IPS-20b (cell line): Measurements from ENCODE around the gene GCN1.
"Not testable (repeated sequence)": the region's sequence is repeated elsewhere in the genome, so short reads cannot be mapped to it uniquely, and the experiment has no call there.

ENCODE experiments used
- H3K27ac ChIP-seq: one replicate; pipeline ENCODE4 v1.5.1; 2013; ENCODE audit warnings: low read length
- H3K27me3 ChIP-seq: 2 replicates; pipeline ENCODE4 v1.6.1; 2013; ENCODE audit warnings: mild to moderate bottlenecking, low read length, inconsistent platforms; ENCODE audit not compliant: insufficient read depth
- H3K36me3 ChIP-seq: 2 replicates; pipeline ENCODE4 v1.6.1; 2013; ENCODE audit warnings: low read depth, mild to moderate bottlenecking, inconsistent platforms, low read length, moderate library complexity; ENCODE audit not compliant: insufficient read depth
- H3K4me1 ChIP-seq: 2 replicates; pipeline ENCODE4 v1.6.1; 2013; ENCODE audit warnings: mild to moderate bottlenecking, control low read depth, inconsistent platforms, low read length, moderate library complexity; ENCODE audit not compliant: insufficient read depth
- H3K4me3 ChIP-seq: 2 replicates; pipeline ENCODE4 v1.5.1; 2013; ENCODE audit warnings: mild to moderate bottlenecking, low read length, inconsistent platforms
- H3K9ac ChIP-seq: 2 replicates; pipeline ENCODE4 v1.6.1; 2013; ENCODE audit warnings: low read depth, mild to moderate bottlenecking, inconsistent platforms, low read length, moderate library complexity
- H3K9me3 ChIP-seq: 2 replicates; pipeline ENCODE4 v1.6.1; 2013; ENCODE audit warnings: mild to moderate bottlenecking, low read depth, low read length, inconsistent platforms; ENCODE audit not compliant: insufficient read depth

Gene GCN1

DNA sequence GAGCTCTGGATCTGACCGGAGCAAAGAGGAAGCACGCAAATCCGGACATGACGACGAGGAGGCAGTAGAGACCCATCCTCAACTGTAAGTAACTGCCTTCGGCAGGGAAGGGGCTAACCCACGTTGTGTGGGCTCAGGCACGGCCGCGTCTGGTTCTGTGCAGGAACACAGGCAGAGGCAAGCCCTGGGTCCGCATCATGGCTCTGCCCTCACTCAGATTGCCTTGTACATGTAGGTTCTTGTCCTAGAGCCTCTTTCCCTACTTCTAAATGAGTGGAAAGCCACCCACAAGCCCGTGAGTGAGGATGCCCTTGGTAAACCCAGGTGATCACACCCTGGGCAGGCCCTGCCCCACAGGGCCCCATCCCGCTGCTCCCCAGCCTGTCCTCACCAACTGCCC lies 15.3 kb upstream of the GCN1 start:
- no peaks in the 10 kb centered on the region for H3K4me1 ChIP-seq
- H3K36me3 ChIP-seq, result peaks cover 74% of the 10 kb centered on the region
- no peak overlapping the region for H3K4me3 ChIP-seq
- no peaks in the 10 kb centered on the region for H3K9me3 ChIP-seq
- no peaks in the 10 kb centered on the region for H3K27me3 ChIP-seq
- no peak overlapping the region for H3K9ac ChIP-seq
- H3K27ac ChIP-seq, result no peak overlapping the region

DNA sequence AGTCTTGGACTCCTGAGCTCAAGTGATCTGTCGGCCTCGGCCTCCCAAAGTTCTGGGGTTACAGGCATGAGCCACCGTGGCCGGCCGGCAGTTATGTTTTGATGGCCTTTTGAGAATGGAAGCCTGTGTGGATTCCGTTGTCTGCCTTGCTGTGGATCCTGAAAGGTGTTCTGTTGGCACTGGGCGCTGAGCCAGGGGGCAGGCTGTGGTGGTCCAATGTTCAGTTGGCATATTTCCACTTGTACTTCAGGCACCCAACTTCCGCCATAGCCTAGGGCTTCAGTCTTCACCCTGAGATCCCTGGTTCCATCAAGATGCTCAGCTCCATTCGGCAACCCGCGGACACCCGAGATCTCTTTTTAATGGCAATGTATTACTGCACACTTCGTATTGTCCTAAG lies 12.7 kb upstream of the GCN1 start:
- Histone ChIP-seq H3K4me1 (no peaks in the 10 kb centered on the region), H3K9ac (no peak overlapping the region), H3K27me3 (no peaks in the 10 kb centered on the region), H3K9me3 (no peaks in the 10 kb centered on the region), H3K36me3 (peaks cover 48% of the 10 kb centered on the region), H3K4me3 (no peak overlapping the region), H3K27ac (no peak overlapping the region)

DNA sequence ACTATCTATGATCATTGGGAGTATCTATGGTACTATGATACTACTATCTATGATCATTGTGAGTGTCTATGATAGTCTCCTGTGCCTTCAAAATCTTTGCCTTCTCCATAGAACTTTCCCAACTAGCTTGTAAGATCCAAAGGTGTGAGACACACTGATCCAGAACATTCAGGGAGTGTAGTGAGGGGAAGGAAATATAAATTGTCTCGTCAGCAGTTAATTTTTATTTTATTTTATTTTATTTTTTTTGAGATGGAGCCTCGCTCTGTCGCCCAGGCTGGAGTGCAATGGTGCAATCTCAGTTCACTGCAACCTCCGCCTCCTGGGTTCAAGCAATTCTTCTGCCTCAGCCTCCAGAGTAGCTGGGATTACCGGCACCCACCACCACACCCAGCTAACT lies 12.3 kb upstream of the GCN1 start:
- not testable (repeated sequence) for H3K9me3 ChIP-seq, H3K4me3 ChIP-seq, H3K27me3 ChIP-seq, H3K4me1 ChIP-seq, H3K9ac ChIP-seq, H3K27ac ChIP-seq
- H3K36me3 ChIP-seq, result peaks cover 44% of the 10 kb centered on the region

DNA sequence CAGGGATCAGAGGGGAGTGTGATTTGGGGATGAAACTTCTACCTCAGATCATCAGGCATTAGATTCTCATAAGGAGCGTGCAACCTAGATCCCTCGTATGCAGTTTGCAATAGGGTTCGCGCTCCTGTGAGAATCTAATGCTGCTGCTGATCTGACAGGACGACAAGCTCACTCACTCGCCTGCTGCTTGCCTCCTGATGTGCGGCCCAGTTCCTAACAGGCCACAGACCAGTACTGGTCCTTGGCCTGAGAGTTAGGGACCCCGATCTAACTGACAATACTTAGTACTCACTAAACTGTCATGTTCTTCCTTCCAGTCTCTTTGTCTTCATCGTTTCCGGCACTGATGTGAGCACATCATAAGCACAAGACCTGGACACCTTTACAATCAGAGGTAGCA lies 11.7 kb upstream of the GCN1 start:
- H3K9me3 ChIP-seq, result no peaks in the 10 kb centered on the region
- H3K4me1 ChIP-seq, result no peaks in the 10 kb centered on the region
- H3K27ac ChIP-seq, result no peak overlapping the region
- H3K9ac ChIP-seq, result no peak overlapping the region
- H3K4me3 ChIP-seq, result no peak overlapping the region
- peaks cover 38% of the 10 kb centered on the region for H3K36me3 ChIP-seq
- no peaks in the 10 kb centered on the region for H3K27me3 ChIP-seq

DNA sequence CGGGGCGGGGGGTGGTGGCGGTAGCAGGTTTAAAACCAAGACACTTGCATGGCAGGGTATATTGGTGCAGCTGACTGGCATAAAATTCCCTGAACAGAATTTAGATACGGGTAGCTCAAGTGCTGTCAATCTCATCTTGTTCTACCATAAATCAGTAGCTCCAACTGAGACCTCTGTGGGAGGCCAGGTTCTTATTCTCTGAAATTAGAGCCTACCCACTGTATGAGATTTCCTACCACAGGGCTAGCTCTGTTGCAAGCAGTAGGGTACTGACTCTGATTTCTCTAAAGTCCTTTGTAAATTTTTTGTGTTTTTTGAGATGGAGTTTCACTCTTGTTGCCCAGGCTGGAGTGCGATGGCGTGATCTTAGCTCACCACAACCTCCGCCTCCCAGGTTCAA lies 9.7 kb upstream of the GCN1 start:
- no peak overlapping the region for H3K9ac ChIP-seq
- H3K27me3 ChIP-seq, result no peaks in the 10 kb centered on the region
- H3K4me1 ChIP-seq, result no peaks in the 10 kb centered on the region
- no peak overlapping the region for H3K27ac ChIP-seq
- no peak overlapping the region for H3K4me3 ChIP-seq
- peaks cover 36% of the 10 kb centered on the region for H3K36me3 ChIP-seq
- no peaks in the 10 kb centered on the region for H3K9me3 ChIP-seq

DNA sequence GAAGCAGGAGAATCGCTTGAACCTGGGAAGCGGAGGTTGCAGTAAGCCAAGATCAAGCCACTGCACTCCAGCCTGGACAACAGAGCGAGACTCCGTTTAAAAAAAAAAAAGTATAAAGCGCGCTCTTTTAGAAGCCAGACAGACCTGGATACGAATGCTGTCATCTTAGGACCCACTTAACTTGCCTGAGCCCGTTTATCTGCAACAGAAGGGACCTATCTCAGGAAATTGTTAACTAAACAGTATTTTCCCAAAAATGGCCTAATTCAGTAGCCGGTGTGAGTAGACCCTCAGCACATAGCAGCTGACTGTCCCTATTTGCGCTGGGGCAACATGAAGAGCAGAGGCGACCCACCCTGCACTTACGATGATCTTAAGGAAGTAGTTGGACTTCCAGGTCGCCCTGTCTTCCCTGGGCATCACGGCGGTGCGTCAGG lies 5.9 kb upstream of the GCN1 start:
- Histone ChIP-seq H3K9me3 (no peaks in the 10 kb centered on the region), H3K27ac (peak overlapping the region; percentile 72), H3K27me3 (no peaks in the 10 kb centered on the region), H3K4me3 (peak overlapping the region; percentile 100), H3K36me3 (peaks cover 47% of the 10 kb centered on the region), H3K9ac (peak overlapping the region; percentile 99), H3K4me1 (0 out of 2 replicates have a peak, but pooled peaks cover 3% of the 10 kb centered on the region)

DNA sequence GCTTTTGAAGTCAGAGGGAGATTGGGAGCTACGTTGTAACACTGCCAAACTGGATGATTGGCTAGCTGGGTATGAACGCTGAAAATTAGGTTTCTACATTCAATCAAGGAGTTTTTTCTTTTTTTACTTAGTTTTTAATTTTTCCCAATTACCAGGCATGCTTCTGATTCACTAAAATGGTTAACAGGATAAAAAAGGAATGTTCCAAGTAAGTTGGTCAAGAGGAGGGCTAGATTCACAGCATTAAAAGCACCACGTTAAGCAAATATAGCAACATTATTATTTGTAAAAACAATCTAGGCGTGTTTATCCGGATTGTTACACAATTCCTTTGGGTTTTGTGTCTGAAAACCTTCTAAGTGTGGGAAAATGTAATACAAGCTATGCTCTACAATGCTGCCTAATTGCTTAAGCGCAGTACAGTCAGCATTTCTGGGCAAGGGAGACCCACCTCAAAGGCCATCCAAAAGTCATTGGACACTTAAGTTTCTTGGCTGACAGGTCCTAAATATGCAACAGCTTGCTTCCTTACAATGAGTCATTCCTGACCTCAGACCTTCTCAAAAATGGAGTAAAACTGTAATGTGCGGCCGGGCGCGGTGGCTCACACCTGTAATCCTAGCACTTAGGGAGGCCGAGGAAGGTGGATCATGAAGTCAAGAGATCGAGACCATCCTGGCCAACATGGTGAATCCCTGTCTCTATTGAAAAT lies 5.2 kb upstream of the GCN1 start:
- Histone ChIP-seq H3K4me1 (0 out of 2 replicates have a peak, but pooled peaks cover 3% of the 10 kb centered on the region), H3K36me3 (peaks cover 47% of the 10 kb centered on the region), H3K4me3 (peak overlapping the region; percentile 100)

DNA sequence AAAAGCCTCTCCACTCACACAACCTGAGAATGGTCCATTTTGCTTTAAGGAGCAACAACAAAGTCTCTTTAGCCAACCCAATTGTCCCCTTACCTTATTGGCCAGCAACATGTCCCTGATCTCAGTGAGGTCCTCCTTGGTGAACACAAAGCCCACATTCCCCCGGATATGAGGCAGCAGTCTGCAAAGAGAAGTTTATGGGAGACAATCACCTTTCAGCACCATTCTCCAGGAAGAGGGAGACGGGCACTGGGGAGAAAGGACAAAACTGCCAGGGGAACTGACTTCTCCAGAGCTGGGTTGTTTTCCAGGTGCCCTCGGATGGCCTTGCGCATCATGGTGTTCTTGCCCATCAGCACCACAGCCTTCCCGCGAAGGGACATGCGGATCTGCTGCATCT lies 4.5 kb upstream of the GCN1 start:
- H3K4me3 ChIP-seq, result peak overlapping the region; percentile 100
- H3K36me3 ChIP-seq, result peaks cover 47% of the 10 kb centered on the region
- H3K27ac ChIP-seq, result no peak overlapping the region
- no peaks in the 10 kb centered on the region for H3K9me3 ChIP-seq
- H3K27me3 ChIP-seq, result no peaks in the 10 kb centered on the region
- peak overlapping the region; percentile 99 for H3K9ac ChIP-seq
- H3K4me1 ChIP-seq, result 0 out of 2 replicates have a peak, but pooled peaks cover 3% of the 10 kb centered on the region

More for the DNA sequence above, 5.2 kb upstream of the GCN1 start:
- Histone ChIP-seq H3K9me3 (no peaks in the 10 kb centered on the region), H3K27ac (peak overlapping the region; percentile 72), H3K27me3 (no peaks in the 10 kb centered on the region), H3K9ac (peak overlapping the region; percentile 99)

DNA sequence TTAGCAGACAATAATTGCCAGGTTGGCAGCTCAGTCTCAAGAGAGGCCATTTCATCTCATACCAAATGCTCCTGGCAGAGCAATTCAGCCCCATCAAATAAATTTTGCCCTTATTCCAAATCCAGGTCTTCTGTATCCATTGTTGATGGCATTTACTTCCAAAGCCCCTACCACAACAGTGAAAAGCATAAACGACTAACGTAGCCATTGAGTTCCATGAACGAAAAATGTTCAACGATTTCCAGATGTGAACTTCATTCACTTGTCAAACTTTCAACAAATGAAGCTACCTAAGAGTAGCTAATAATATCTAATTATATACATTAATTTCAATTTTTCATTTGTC lies 3.0 kb upstream of the GCN1 start:
- H3K4me1 ChIP-seq, result peaks cover 6% of the 10 kb centered on the region; the same call in 1 of the 2 replicates
- peaks cover 47% of the 10 kb centered on the region for H3K36me3 ChIP-seq
- H3K27me3 ChIP-seq, result no peaks in the 10 kb centered on the region
- no peak overlapping the region for H3K9ac ChIP-seq
- H3K4me3 ChIP-seq, result peak overlapping the region; percentile 100; the same call in 1 of the 2 replicates
- H3K27ac ChIP-seq, result no peak overlapping the region
- H3K9me3 ChIP-seq, result no peaks in the 10 kb centered on the region

DNA sequence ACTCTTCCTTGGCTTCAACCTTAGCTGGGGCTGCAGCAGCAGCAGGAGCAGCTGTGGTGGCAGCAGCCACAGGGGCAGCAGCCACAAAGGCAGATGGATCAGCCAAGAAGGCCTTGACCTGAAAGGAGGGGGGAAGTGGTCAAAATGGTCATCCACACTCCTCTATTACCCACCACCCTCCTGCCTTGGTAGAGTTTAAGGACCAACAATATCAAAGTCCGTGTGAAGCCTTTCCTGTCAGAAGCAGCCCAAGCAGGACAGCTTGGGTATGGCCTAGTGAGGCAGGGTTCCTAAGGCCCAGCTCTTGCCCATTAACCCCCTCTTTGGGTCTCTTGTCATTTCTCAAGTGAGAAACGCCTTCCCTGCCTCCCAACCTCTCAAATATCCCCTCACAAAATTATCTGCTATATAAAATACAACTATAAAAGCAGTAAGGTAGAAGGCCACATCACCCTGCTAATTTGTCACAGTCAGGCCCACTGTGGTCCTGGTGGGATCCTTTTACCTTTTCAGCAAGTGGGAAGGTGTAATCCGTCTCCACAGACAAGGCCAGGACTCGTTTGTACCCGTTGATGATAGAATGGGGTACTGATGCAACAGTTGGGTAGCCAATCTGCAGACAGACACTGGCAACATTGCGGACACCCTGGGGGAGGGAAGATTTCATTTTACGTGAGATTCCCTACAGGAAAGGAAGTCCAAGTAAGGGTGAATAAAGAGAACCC lies 2.5 kb upstream of the GCN1 start:
- H3K27me3 ChIP-seq, H3K9me3 ChIP-seq, H3K27ac ChIP-seq, H3K9ac ChIP-seq, H3K4me1 ChIP-seq: not testable (repeated sequence)
- peaks cover 50% of the 10 kb centered on the region for H3K36me3 ChIP-seq
- H3K4me3 ChIP-seq, result peak overlapping the region; percentile 39; the same call in 1 of the 2 replicates

DNA sequence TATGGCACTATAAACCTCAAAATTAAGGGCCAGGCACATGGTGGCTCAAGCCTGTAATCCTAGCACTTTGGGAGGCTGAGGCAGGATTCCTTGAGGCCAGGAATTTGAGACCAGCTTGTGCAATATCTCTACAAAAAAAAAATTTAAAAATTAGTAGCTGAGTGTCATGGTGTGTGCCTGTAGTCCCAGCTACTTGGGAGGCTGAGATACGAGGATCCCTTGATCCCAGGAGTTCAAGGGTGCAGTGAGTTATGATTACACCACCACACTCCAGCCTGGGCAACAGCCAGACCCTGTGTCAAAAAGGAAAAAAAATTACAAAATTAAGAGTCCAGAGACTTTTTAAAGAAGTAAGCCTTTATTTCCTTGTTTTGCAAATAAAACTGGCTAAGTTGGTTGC lies 1.8 kb upstream of the GCN1 start:
- no peak overlapping the region for H3K9ac ChIP-seq
- H3K36me3 ChIP-seq, result peaks cover 56% of the 10 kb centered on the region
- H3K4me1 ChIP-seq, result peaks cover 6% of the 10 kb centered on the region; the same call in 1 of the 2 replicates
- H3K27ac ChIP-seq, result no peak overlapping the region
- no peak overlapping the region for H3K4me3 ChIP-seq
- H3K9me3 ChIP-seq, result no peaks in the 10 kb centered on the region
- H3K27me3 ChIP-seq, result no peaks in the 10 kb centered on the region

DNA sequence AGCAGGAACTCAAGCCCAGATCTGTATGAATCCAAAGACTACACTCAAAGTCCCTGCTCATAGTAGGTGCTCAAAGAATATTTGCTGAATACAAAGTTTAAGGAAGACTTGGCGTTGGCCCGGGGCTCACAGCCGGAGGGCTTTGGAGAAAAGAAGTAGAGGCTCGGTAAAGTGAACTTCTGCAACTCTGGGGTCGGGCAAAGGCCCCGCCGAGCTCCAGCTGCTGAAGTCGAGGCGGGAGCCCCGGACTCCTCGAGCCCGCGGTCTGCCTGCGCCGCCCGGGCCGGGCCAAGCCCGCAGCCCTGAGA lies 335 bp downstream of the GCN1 start:
- Histone ChIP-seq H3K36me3 (peaks cover 63% of the 10 kb centered on the region), H3K4me1 (peaks cover 6% of the 10 kb centered on the region; the same call in 1 of the 2 replicates)

More for the DNA sequence above, 335 bp downstream of the GCN1 start:
- no peaks in the 10 kb centered on the region for H3K27me3 ChIP-seq
- H3K27ac ChIP-seq, result peak overlapping the region; percentile 63
- peak overlapping the region; percentile 94 for H3K4me3 ChIP-seq
- no peaks in the 10 kb centered on the region for H3K9me3 ChIP-seq
- H3K9ac ChIP-seq, result peak overlapping the region; percentile 85
